ENCODE results near the gene ASTL. TPM values are rescaled to one million over a fixed set of nuclear protein-coding genes. Genes with fewer than 3 reads are reported as not detected.
"Not testable (repeated sequence)": the region's sequence is repeated elsewhere in the genome, so short reads cannot be mapped to it uniquely, and the experiment has no call there.

Gene ASTL
- total RNA-seq, 1 donor from 2014 or later, result not detected

GRCh38 chr2:96092951-96093350 lies 45.4 kb downstream of the ASTL start:
- DNase-seq (ENCODE audit: missing footprints) (no peak), ATAC-seq (no peak)
- intact Hi-C loops (cut with DNase I), result no loop called here

GRCh38 chr2:96092573-96092877 lies 45.8 kb downstream of the ASTL start:
- ATAC-seq (no peak), DNase-seq (ENCODE audit: missing footprints) (no peak)
- intact Hi-C loops (cut with DNase I), result no loop called here

- ATAC-seq (no peak), DNase-seq (ENCODE audit: missing footprints) (no peak)
- intact Hi-C loops (cut with DNase I), result no loop called here
Measured at GRCh38 chr2:96091711-96092572, 46.4 kb downstream of the ASTL start.

GRCh38 chr2:96091141-96091710 lies 47.1 kb downstream of the ASTL start:
- peak; percentile 26 for ATAC-seq
- no peak for DNase-seq (ENCODE audit: missing footprints)
- intact Hi-C loops (cut with DNase I), result no loop called here

GRCh38 chr2:96090196-96090926 lies 47.9 kb downstream of the ASTL start:
- DNase-seq (ENCODE audit: missing footprints) (no peak), ATAC-seq (peak; percentile 36)
- intact Hi-C loops (cut with DNase I), result no loop called here

GRCh38 chr2:96089356-96090195 lies 48.7 kb downstream of the ASTL start:
- DNase-seq (ENCODE audit: missing footprints) (no peak), ATAC-seq (peak; percentile 52)
- intact Hi-C loops (cut with DNase I), result no loop called here

- DNase-seq (ENCODE audit: missing footprints) (no peak), ATAC-seq (no peak)
- intact Hi-C loops (cut with DNase I), result no loop called here
Measured at GRCh38 chr2:96088340-96089335, 49.7 kb downstream of the ASTL start.

GRCh38 chr2:96087130-96087529 lies 51.2 kb downstream of the ASTL start:
- intact Hi-C loops (cut with DNase I), result no loop called here
- no peak for ATAC-seq
- DNase-seq (ENCODE audit: missing footprints), result no peak

GRCh38 chr2:96085541-96086355 lies 52.6 kb downstream of the ASTL start:
- intact Hi-C loops (cut with DNase I), result no loop called here
- DNase-seq (ENCODE audit: missing footprints) (peak; percentile 22), ATAC-seq (no peak)

- ATAC-seq, result not testable (repeated sequence)
- DNase-seq (ENCODE audit: missing footprints), result peak; percentile 37
- intact Hi-C loops (cut with DNase I), result loop anchor here (5.0 kb wide), 1 partner anchor 32 kb away; the partner anchor contains the start of gene ADRA2B
Measured at GRCh38 chr2:96084858-96085518, 53.3 kb downstream of the ASTL start.

- ATAC-seq (no peak), DNase-seq (ENCODE audit: missing footprints) (peak; percentile 18)
- intact Hi-C loops (cut with DNase I), result loop anchor here (5.0 kb wide), 1 partner anchor 33 kb away; the partner anchor contains the start of gene ADRA2B
Measured at GRCh38 chr2:96083989-96084857, 54.1 kb downstream of the ASTL start.

GRCh38 chr2:96083064-96083939 lies 55.0 kb downstream of the ASTL start:
- intact Hi-C loops (cut with DNase I), result loop anchor here (5.0 kb wide), 1 partner anchor 34 kb away; the partner anchor contains the start of gene ADRA2B
- DNase-seq (ENCODE audit: missing footprints) (peak; percentile 71), ATAC-seq (peak; percentile 90)

GRCh38 chr2:96082211-96083063 lies 55.9 kb downstream of the ASTL start:
- ATAC-seq, result peak; percentile 49
- intact Hi-C loops (cut with DNase I), result loop anchor here (5.0 kb wide), 1 partner anchor 35 kb away; the partner anchor contains the start of gene ADRA2B
- no peak for DNase-seq (ENCODE audit: missing footprints)

All from Right ventricle myocardium inferior (tissue), 1 donor.